Measurements from ENCODE around the gene SULT1A1.

Gene SULT1A1

GRCh38 chr16:28610595-28611191, 849 bp upstream of the SULT1A1 start:
- in situ Hi-C loops (cut with MboI; ENCODE audit: low sequenced_read_pairs): loop anchor here (25.0 kb wide), 1 partner anchor 123 kb away; the partner anchor contains the start of genes APOBR and CLN3

GRCh38 chr16:28608867-28609596, 812 bp downstream of the SULT1A1 start:
- in situ Hi-C loops (cut with MboI; ENCODE audit: low sequenced_read_pairs): loop anchor here (25.0 kb wide), 1 partner anchor 122 kb away; the partner anchor contains the start of genes APOBR and CLN3

DNA sequence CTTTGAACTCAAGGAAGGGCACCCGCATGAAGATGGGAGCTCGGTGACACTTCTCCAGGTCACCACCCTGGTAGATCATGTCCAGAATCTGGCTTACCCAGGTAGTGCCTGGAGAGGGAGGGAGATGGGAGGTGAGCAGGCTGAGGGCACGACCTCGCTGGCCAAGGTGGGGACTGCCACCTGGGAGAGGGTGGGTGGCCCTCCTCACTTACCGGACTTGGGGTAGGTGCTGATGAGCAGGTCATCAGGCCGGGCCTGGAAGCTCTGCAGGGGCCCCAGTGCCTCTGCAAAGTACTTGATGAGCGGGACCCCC, 1.4 kb downstream of the SULT1A1 start:
- in situ Hi-C loops (cut with MboI; ENCODE audit: low sequenced_read_pairs): loop anchor here (25.0 kb wide), 1 partner anchor 121 kb away; the partner anchor contains the start of genes APOBR and CLN3

GRCh38 chr16:28607681-28608495, 2.0 kb downstream of the SULT1A1 start:
- in situ Hi-C loops (cut with MboI; ENCODE audit: low sequenced_read_pairs): loop anchor here (25.0 kb wide), 1 partner anchor 121 kb away; the partner anchor contains the start of genes APOBR and CLN3

DNA sequence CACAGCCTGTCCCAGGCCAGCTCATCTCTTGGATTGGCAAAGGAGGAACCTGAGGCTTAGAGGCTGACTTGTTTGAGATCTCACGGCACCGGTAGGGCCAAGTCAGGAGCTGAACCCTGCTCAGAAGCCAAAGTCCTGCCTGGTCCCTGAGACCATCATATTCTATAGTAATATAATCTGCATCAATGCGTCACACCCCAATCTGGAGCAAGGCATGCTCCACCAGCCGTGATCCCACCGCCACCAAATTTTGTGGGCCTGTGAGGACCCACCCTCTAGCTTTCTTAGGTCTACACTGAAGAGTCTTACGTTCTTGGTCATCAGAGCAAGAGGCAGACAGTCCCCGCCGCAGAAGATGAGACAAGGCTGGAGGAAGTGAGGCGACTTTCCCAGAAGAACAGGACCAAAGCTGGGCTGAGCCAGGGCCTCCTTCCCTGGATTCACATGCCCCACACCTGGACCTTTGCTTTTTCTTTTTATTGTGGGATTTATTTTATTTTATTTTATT, 2.7 kb downstream of the SULT1A1 start:
- in situ Hi-C loops (cut with MboI; ENCODE audit: low sequenced_read_pairs): loop anchor here (25.0 kb wide), 1 partner anchor 120 kb away; the partner anchor contains the start of genes APOBR and CLN3

- in situ Hi-C loops (cut with MboI; ENCODE audit: low sequenced_read_pairs): loop anchor here (25.0 kb wide), 1 partner anchor 119 kb away; the partner anchor contains the start of genes APOBR and CLN3
These were observed 3.3 kb downstream of the SULT1A1 start for GRCh38 chr16:28606291-28607115.

GRCh38 chr16:28604186-28604565, 5.7 kb downstream of the SULT1A1 start:
- in situ Hi-C loops (cut with MboI; ENCODE audit: low sequenced_read_pairs): loop anchor here (25.0 kb wide), 1 partner anchor 117 kb away; the partner anchor contains the start of genes APOBR and CLN3

GRCh38 chr16:28603381-28604185, 6.3 kb downstream of the SULT1A1 start:
- in situ Hi-C loops (cut with MboI; ENCODE audit: low sequenced_read_pairs): loop anchor here (25.0 kb wide), 1 partner anchor 116 kb away; the partner anchor contains the start of genes APOBR and CLN3

GRCh38 chr16:28602529-28602928, 7.3 kb downstream of the SULT1A1 start:
- in situ Hi-C loops (cut with MboI; ENCODE audit: low sequenced_read_pairs): loop anchor here (25.0 kb wide), 1 partner anchor 115 kb away; the partner anchor contains the start of genes APOBR and CLN3

DNA sequence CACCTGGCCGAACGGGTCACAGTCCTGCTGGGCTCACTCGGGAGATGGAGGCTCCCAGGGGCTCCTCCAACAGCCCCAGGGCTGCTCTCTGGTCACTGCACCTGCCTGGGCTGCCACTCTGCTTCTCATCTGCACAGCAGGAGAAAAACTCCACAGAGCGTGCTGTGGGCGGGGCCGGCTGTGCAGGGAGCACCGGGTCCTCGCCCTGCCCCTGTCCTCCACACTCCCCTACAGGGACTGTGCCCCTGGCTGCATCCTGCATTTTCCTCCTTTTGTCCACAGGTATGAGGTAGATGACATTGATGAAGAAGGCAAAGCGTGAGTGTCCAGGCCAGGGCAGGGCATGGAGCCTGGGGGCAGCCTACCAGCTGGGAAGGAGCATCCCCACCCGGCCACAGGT, 7.8 kb downstream of the SULT1A1 start:
- in situ Hi-C loops (cut with MboI; ENCODE audit: low sequenced_read_pairs): loop anchor here (25.0 kb wide), 1 partner anchor 115 kb away; the partner anchor contains the start of genes APOBR and CLN3

DNA sequence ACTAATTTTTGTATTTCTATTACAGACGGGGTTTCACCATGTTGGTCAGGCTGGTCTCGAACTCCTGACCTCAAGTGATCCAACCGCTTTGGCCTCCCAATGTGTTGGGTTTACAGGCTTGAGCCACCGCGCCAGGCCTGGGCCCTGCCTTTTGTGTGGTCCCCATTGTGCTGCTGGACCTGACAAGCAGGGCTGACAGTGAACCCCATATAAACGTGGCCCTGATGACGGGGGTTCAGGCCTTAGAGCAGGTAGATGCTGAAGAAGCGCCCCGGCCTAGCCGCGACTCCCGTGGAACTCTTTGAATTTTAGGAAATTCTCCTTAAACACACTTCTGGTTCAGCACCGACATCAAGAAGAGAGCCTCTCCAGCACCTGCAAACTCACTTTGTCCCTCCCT, 8.3 kb downstream of the SULT1A1 start:
- in situ Hi-C loops (cut with MboI; ENCODE audit: low sequenced_read_pairs): loop anchor here (25.0 kb wide), 1 partner anchor 114 kb away; the partner anchor contains the start of genes APOBR and CLN3

DNA sequence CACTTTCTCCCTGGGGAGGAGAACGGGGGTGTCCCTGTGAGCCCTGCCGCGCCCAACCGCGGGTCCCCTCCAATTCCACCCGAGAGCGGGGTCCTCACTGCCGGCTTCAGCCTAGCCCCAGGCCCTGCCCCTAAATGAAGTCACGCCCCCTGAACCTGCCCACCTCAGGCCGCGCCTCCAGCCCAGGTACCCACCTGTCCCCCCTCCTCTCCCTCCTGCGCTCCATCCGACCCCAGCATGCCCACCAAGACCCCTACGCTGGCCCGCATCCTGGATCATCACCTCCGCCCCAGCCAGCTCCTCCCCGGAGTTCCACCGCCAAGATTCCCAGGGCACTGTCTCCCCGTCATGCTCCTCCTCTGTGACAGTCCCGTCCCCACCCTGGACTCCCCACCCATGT, 8.9 kb downstream of the SULT1A1 start:
- in situ Hi-C loops (cut with MboI; ENCODE audit: low sequenced_read_pairs): loop anchor here (25.0 kb wide), 1 partner anchor 114 kb away; the partner anchor contains the start of genes APOBR and CLN3

- in situ Hi-C loops (cut with MboI; ENCODE audit: low sequenced_read_pairs): loop anchor here (25.0 kb wide), 1 partner anchor 112 kb away; the partner anchor contains the start of genes APOBR and CLN3
These were observed 10.2 kb downstream of the SULT1A1 start for GRCh38 chr16:28599377-28600285.

DNA sequence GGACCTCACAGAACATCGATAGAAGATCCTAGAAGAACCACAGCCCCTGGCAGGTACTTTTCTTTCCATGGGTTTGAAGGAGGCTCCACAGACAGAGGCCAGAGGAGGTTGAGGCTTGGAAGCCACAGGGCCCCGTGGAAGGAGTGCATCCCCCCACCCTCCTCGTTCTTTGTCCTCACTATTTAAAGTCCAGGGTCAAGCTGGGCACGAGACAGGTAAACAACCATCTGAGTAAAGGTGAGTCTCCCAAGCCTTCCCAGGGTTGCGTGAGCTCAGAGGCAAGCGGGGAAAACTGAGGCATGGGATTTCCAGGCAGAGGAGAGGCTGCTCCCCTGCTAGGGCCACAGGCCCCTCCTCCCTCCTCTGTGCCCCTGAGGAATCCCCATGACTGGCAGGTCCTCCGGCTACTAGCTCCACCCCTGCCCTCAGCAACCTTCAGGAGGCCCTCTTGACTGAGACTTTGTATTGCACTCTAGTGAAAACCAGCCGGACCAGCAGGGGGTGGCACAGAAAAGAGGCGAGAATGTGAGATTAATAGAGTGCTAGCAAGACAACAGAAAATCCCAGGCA, 12.1 kb downstream of the SULT1A1 start:
- in situ Hi-C loops (cut with MboI; ENCODE audit: low sequenced_read_pairs): no loop called here

- in situ Hi-C loops (cut with MboI; ENCODE audit: low sequenced_read_pairs): no loop called here
These were observed 12.8 kb downstream of the SULT1A1 start, which contains the start of gene SULT1A2 for GRCh38 chr16:28596840-28597691. TSS of gene SULT1A2 (minus strand) at chr16:28597050. CDS start at chr16:28595930, 1,120 bp downstream.

- in situ Hi-C loops (cut with MboI; ENCODE audit: low sequenced_read_pairs): no loop called here
These were observed 13.7 kb downstream of the SULT1A1 start for GRCh38 chr16:28596115-28596630.
